H54 (cell line): Measurements from ENCODE around the gene SUCNR1.

Experiments used
- DNase-seq: peaks from one replicate; pipeline ENCODE4 v3.0.0; 2011; ENCODE audit warnings: low spot score, mixed read lengths; ENCODE audit not compliant: insufficient read length
- FAIRE-seq: peaks from 3 replicates; lab custom pipeline; 2011; peaks lifted over from hg19 to GRCh38; lab: Jason Lieb, UNC
- POLR2A ChIP-seq: IDR thresholded peaks from 2 replicates; pipeline ENCODE4 v1.6.1; 2011; ENCODE audit warnings: low read depth, mild to moderate bottlenecking, low read length

The SUCNR1 gene

DNA sequence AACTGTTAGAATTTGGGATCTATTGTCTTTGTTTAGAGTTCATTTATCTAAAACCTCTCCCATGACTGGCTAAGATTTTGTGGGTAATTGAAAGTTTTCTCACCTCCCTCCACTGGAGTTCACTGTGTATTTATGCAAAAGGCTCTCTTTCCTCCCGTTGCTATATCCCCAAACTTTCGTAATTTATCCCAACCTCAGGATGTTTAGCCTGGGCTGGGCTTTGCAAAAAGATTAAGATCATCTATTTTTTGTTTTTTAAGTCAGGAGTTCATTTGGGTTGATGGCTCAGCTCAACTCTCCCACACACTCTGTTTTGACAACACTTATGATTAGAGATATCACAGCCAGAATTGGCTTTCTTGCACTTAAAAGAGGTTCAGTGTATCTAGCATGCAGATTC is 27.0 kb downstream of the SUCNR1 start:
- FAIRE-seq (no peak), DNase-seq (no peak)
- TF ChIP-seq POLR2A: no peak

DNA sequence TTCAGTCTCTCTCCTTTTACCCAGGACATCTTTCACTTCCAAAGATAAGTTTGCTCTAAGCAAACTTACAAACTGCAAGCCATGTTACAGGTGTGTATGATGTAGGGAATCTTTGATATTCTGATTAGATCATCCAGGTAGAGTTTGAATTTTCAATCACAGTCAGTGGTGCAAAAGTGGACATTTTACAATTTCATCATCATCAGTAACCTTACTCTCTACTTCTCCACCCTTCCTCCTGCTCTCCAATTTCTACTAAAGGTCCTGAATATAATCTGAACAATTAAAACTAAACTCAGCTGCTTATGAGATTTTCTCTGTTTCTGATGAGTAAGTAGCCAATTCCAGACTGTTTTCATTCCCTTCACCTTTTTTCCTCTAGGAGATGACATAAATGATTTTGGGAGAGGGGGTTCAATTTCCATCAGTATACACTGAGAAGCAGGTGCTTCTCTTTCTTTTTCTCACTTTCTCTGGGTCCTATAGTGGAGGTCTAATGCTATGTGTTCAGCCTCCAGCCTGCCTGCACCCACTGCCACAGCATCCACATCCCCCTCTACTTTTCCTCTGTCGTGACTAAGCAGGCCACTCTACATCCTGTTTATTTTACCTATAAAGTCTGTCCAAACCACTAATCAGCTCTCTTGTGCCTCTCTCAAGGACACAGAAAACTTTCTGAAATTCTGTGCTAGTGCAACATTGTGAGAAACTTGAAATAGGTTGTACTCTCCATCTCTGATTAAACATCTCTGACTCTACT is 27.6 kb downstream of the SUCNR1 start:
- no peak for TF ChIP-seq POLR2A
- no peak for FAIRE-seq
- no peak for DNase-seq

DNA sequence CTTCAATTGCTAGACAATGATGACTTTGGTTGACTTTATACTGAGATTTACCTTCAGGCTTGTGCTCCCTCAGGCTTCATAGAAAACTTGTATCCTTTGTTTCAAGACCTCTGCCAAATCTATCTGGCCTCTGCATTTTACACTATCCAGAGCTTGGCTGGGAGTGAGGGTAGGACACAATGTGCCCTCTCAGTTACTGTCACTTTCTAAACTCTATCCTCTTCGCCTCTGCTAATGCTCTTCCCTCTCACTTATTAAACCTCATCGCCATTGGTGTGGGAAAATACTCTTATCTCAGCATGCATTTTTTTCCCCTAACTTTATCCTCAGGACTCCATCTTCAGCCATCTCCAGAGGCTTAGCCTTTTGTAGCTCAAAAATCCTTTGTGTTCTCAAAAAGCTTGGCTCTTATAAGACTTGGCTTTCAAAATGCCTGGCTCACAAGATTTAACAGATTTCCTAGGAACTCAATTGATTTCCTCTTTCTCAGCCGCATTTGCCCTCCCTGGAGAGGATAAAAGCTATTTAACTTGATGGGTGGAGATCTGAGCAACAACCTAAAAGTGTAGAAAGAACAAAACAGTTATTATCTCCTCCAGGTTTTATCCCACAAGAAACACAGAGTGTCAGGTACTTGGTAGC is 28.3 kb downstream of the SUCNR1 start:
- TF ChIP-seq POLR2A: no peak
- FAIRE-seq (no peak), DNase-seq (no peak)

DNA sequence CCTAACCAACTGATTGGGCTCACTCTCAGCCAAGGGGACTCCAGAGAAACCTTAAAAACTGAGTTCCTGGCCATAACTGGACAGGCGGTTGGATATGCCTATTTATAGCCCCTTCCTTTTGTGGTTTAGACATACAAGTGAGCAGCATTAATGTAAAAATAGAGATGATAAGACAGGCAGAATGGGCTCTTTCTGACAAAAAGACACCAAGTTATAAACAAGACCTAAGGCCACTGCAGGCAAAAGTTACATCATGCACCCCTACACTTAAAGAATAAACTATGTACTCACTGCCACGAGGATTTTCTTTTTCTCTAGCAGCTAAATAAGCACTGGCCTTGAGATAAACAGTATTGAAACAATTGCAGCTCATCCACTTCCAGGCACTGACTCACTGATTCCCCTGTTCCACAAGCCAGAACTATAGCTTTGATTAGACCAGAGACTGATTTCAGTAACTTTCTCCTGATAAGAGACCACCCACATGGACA is 30.1 kb downstream of the SUCNR1 start:
- DNase-seq (no peak), FAIRE-seq (no peak)
- no peak for TF ChIP-seq POLR2A

DNA sequence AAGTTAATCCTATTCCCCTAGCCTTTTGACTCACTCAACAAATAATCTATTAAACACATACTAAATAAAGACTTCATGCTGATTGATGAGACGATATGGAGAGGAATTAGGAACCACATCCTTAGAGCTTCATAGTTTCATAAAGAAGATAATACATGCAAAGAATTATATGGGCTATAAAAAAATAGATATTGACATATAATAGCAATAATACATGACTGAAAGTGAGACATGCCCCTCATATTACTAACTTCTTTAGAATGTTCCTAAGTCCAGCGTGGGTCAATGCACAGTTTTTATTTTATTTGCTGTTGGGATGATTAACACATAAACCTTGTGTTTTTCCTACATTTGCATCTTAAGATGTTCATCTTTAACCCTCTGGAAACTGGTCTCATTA is 32.2 kb downstream of the SUCNR1 start:
- no peak for TF ChIP-seq POLR2A
- DNase-seq (no peak), FAIRE-seq (no peak)

DNA sequence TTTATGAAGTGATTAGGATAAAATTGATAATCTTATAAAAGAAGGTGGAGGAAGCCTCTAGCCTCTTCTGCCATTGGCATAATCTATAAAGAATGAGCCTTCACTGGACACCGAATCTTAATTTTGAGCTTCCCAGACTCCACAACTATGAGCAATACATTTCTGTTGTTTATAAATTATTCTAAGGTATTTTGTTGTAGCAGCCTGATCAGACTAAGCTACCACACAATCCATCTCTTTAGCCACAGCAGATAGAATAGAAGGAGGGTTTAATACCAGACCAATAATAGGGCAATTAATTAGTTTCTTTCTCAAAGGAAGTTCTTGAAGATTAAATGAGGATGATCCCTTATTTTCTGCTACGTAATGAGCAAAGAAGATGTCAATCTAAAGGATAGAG is 33.3 kb downstream of the SUCNR1 start:
- FAIRE-seq: no peak
- TF ChIP-seq POLR2A: no peak
- no peak for DNase-seq

DNA sequence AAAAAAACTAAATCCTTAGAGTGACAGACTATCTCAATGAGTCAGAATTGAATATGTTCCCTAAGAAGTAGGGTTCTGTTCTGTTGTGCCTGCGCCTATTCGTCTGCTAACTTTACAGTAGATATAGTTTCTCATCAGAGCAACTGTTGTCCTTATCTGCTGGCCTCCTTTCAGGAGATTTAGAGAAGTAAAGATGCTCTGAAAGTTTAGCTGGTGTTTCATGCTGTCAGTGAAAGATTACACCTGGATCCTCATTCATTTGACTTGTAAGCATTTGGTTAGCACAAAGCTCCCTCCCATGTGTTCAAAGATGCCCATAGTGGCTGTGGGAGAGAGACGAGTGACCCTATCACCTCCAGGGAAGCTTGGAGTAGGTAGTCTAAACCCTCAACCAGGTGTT is 35.0 kb downstream of the SUCNR1 start:
- DNase-seq (no peak), FAIRE-seq (no peak)
- no peak for TF ChIP-seq POLR2A

DNA sequence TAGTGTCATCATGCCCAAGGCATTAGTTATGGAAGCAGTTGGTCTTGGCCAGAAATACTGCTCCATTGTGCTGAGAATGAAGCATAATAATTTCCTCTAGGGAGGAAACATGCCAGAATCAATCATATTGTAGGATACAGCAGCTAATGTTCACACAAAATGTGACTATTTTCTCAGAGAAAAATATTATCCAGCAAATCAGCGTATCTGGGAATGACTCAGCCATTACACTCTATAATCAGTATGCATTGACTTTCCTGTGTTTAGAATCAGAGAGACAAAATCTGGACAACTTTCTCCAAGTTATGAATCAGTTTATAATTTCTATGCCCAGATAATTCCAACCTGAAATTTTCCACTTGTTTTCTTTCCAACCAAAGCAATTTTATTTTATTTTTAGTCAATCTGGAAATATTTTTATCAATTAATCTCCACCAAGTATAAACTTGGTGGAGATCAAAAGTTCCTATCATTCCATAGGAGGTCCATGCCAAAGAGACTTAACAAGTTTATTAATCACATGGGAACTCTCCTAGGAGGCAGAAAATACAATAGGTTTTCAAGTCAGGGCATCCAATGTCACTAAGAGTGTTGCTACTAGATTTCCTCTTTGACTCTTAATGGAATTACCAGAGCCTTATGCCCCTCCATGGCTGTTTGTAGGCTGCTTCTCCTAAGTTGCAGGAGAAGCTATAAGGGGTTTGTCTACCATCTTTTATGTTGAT is 36.4 kb downstream of the SUCNR1 start:
- TF ChIP-seq POLR2A: no peak
- DNase-seq (no peak), FAIRE-seq (peak; percentile 48)

DNA sequence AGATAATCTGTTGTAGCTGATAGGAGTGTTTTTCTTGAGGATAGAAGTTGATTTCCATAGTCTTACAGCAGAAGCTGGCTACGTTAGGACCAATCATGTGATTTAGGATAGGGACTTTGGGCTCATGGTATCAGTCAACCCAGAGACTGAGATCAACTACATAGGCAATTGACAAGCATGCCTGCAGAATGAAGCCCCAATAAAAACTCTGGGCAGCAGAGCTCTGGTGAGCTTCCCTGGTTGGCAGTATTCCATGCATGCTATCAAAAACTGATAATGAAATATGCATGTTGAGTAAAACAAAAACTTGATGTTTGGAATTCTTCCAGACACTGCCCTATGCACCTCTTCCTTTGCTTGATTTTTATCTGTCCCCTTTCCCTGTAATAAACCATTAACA is 38.0 kb downstream of the SUCNR1 start:
- FAIRE-seq: no peak
- no peak for TF ChIP-seq POLR2A
- DNase-seq: no peak

DNA sequence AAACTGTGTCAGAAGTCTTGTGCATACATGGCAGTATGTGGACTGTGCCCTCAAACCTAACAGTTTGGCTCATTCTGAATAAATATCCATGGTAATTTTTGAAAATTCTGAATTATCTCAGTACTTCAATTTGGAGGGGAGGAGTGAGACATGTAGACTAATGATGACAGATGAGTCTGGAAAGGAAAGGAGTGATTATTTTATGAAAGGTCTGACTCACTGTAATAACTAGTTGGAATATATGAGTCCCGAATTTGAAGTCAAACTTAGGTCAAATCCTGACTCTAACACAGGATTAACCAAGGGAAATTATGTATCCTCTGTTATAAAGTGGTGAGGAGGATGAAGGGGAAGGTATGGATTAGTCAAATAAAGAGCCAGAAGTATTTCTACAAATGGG is 38.6 kb downstream of the SUCNR1 start:
- DNase-seq: no peak

DNA sequence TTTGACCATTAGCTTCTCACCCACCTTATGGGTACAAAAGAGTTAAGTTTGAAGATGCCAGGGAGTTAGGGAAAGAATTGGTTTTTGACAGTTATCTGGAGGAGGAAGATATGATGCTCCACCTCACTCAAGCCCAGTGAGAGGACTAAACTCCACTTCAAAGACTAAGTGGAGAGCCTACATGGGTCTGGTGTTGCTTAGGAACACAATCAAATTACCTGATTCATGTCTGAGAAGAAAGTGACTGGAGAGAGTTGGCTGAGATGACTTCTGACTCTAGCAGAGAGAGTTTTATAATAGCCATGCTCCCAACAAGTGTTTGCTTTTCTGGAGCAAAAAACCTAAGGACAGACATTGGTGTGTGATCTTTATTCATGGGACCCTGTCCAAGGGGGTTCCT is 43.3 kb downstream of the SUCNR1 start:
- FAIRE-seq (no peak), DNase-seq (no peak)
- no peak for TF ChIP-seq POLR2A

More for the DNA sequence above, 38.6 kb downstream of the SUCNR1 start:
- FAIRE-seq: no peak
- TF ChIP-seq POLR2A: no peak

DNA sequence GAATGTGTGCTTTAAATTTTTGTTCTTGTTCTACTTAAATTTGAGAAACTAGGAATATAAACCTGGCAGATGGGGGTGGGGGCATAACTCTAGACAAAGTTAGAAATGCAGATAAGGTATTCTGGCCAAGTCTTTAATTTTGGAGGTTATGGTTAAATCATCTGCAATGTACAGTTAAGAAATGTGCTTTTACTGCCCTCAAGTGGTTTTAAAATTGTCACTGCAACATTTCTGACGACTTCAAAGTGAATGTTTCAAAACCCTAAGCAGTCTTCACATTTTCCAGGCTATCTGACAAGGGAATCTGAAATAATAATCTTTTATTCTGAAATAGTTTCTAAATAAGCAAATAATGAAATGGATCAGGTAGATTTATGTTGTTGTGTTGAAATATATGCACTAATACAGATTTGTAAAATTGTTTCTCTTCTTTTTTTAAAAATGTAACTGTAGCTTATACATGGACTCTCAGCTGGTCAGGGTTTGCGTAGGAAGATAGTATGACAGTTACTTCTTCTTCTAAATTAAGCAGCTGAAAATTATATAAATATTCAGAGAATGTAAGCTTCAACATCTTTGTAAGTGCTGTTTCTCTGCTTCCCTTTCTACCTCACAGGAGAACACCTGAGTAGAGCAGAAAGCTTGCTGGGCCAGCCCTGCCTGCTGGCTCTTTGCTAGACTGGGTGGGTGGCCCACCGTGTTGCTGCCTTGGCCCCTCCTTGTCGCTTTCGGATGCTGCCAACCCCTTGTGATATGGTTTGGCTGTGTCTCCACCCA is 45.0 kb downstream of the SUCNR1 start:
- peak; percentile 93 for FAIRE-seq
- TF ChIP-seq POLR2A: no peak
- no peak for DNase-seq

DNA sequence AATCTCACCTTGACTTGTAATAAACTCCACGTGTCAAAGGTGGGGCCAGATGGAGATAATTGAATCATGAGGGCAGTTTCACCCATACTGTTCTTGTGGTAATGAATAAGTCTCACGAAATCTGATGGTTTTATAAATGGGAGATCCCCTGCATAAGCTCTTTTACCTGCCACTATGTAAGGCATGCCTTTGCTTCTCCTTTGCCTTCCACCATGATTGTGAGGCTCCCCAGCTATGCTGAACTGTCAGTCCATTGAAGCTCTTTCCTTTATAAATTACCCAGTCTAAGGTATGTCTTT is 45.5 kb downstream of the SUCNR1 start:
- no peak for DNase-seq
- no peak for FAIRE-seq
- TF ChIP-seq POLR2A: no peak

DNA sequence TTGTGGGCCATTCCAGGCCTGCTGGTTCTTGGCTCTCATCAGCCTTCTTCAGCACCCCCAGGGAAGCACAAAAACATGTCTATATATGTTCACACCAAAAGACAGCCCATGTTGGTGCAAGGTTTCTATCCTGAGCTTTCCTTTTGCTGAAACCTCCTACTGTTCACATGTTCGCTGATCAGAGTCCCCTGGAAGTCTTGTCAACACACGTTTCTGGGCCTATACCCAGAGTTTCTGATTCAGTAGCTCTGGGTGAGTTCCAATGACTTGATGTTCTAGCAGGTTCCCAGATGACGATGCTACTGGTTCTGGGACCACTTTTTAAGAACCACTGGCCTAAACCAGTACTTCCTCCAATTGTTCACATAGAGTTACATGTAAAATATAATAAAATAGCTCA is 46.0 kb downstream of the SUCNR1 start:
- DNase-seq: no peak
- no peak for TF ChIP-seq POLR2A
- no peak for FAIRE-seq
